Heart left ventricle (tissue), 13 donors: Measurements from ENCODE around the gene ERP29.

Source experiments
- POLR2A ChIP-seq, 2 donors: fragments of 450-650 bp; IDR thresholded peaks; one replicate each; pipeline ENCODE4 v1.6.1; 2017; ENCODE audit warnings: antibody characterized with exemption in 2 of 2, mild to moderate bottlenecking in 2 of 2, moderate library complexity in 2 of 2
- TF ChIP-seq, protein P1 (sequence below), 12 donors: fragments of 200-600 bp; sonication (generic) in 4 of 12; IDR thresholded peaks; one replicate each; pipeline versions ENCODE4 v1.5.0 to v1.8.0; 2018 to 2022; ENCODE audit warnings: antibody characterized with exemption in 12 of 12, mild to moderate bottlenecking in 5 of 12
- donor health status: ischemic (EF 13 %, LVEDD 7.1; RV severe dilation, severe dysfunction).
- donor health status: DM: no; HTN: yes; CAD: no.
- donor health status: DM: no; HTN: no; CAD: no.
- donor health status: ischemic (EF 25% LVEDD 6.9; RV normal size, moderate dysfunction).
- donor health status: ischemic (EF 25% LVEDD 5.7; RV mildly dilated, moderate dysfunction).
- donor health status: ischemic (EF 35%, LVEDD 5.7; RV mildly dilated, moderate dysfunction).
- donor health status: nonischemic (EF 11% LVEDD 7.7; RV severe dilation, severe dysfunction).
- donor health status: DM: yes; HTN: yes; CAD: no.
- donor health status: PGD.
- donor health status: ischemic (EF 29% LVEDD 5.4; RV normal size, mild dysfunction).
- donor health status: nonischemic (EF 23%, LVEDD 6.1; RV moderate dilation, normal function).

GRCh38 chr12:111993292-111994150, 19.7 kb upstream of the ERP29 start:
- no peak for TF ChIP-seq POLR2A (IDR thresholded peaks at IDR 0.05)
- TF ChIP-seq, protein P1, sequence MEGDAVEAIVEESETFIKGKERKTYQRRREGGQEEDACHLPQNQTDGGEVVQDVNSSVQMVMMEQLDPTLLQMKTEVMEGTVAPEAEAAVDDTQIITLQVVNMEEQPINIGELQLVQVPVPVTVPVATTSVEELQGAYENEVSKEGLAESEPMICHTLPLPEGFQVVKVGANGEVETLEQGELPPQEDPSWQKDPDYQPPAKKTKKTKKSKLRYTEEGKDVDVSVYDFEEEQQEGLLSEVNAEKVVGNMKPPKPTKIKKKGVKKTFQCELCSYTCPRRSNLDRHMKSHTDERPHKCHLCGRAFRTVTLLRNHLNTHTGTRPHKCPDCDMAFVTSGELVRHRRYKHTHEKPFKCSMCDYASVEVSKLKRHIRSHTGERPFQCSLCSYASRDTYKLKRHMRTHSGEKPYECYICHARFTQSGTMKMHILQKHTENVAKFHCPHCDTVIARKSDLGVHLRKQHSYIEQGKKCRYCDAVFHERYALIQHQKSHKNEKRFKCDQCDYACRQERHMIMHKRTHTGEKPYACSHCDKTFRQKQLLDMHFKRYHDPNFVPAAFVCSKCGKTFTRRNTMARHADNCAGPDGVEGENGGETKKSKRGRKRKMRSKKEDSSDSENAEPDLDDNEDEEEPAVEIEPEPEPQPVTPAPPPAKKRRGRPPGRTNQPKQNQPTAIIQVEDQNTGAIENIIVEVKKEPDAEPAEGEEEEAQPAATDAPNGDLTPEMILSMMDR (IDR thresholded peaks at IDR 0.05) = no peak
